ENCODE measurements around the gene PDE4D. TPM values are rescaled to one million over a fixed set of nuclear protein-coding genes. Genes with fewer than 3 reads are reported as not detected.

The PDE4D gene
- total RNA-seq, 1 experiment from 2014 or later = 33.9 TPM

- peak; percentile 81 for DNase-seq (ENCODE audit: low read depth)
Measured at GRCh38 chr5:59042201-59043055, 851.1 kb downstream of the PDE4D start.

GRCh38 chr5:59041355-59041754 lies 852.2 kb downstream of the PDE4D start:
- DNase-seq (ENCODE audit: low read depth) = no peak

GRCh38 chr5:59040804-59041201 lies 852.7 kb downstream of the PDE4D start:
- no peak for DNase-seq (ENCODE audit: low read depth)

- no peak for DNase-seq (ENCODE audit: low read depth)
Measured at GRCh38 chr5:59040024-59040803, 853.3 kb downstream of the PDE4D start.

GRCh38 chr5:59039296-59040023 lies 854.1 kb downstream of the PDE4D start:
- peak; percentile 83 for DNase-seq (ENCODE audit: low read depth)

- peak; percentile 24 for DNase-seq (ENCODE audit: low read depth)
Measured at GRCh38 chr5:59038798-59039295, 854.7 kb downstream of the PDE4D start.

GRCh38 chr5:59037941-59038797 lies 855.4 kb downstream of the PDE4D start:
- no peak for DNase-seq (ENCODE audit: low read depth)

GRCh38 chr5:59037453-59037852 lies 856.1 kb downstream of the PDE4D start:
- DNase-seq (ENCODE audit: low read depth) = no peak

- no peak for DNase-seq (ENCODE audit: low read depth)
Measured at GRCh38 chr5:59037041-59037440, 856.5 kb downstream of the PDE4D start.

GRCh38 chr5:59036274-59036961 lies 857.1 kb downstream of the PDE4D start:
- peak; percentile 96 for DNase-seq (ENCODE audit: low read depth)

GRCh38 chr5:59035681-59036080 lies 857.8 kb downstream of the PDE4D start:
- DNase-seq (ENCODE audit: low read depth) = no peak

- peak; percentile 48 for DNase-seq (ENCODE audit: low read depth)
Measured at GRCh38 chr5:59034498-59035186, 858.9 kb downstream of the PDE4D start.

- no peak for DNase-seq (ENCODE audit: low read depth)
Measured at GRCh38 chr5:59027145-59027907, 866.2 kb downstream of the PDE4D start.

- DNase-seq (ENCODE audit: low read depth) = no peak
Measured at GRCh38 chr5:59025734-59026133, 867.8 kb downstream of the PDE4D start.

- peak; percentile 44 for DNase-seq (ENCODE audit: low read depth)
Measured at GRCh38 chr5:59021837-59022514, 871.5 kb downstream of the PDE4D start.

GRCh38 chr5:59021286-59021673 lies 872.2 kb downstream of the PDE4D start:
- DNase-seq (ENCODE audit: low read depth) = no peak

GRCh38 chr5:59020611-59021285 lies 872.8 kb downstream of the PDE4D start:
- no peak for DNase-seq (ENCODE audit: low read depth)

GRCh38 chr5:59019078-59019477 lies 874.4 kb downstream of the PDE4D start:
- no peak for DNase-seq (ENCODE audit: low read depth)

Measured in LHCN-M2 (cell line).